Measurements from ENCODE around the gene LPAR1.

DNA sequence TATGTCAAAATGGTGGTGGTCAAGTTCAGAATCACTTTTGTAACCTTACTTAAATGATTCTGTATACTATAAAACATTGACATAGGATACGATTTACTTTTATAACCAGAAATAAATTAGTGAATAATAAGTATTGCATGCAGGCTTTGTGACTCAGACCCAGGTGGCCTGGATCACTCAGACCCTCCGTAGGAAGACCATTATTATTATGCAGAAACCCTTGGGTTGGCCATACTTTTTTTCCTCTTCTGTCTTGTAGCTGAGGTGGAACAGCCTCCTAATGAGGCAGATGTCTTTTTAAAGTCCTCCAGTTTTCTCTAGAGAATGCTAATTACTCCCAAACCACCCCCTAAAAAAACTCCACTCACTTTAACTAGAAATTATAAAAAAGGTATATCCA lies 121.9 kb downstream of the LPAR1 start:
- TF ChIP-seq, protein P1, sequence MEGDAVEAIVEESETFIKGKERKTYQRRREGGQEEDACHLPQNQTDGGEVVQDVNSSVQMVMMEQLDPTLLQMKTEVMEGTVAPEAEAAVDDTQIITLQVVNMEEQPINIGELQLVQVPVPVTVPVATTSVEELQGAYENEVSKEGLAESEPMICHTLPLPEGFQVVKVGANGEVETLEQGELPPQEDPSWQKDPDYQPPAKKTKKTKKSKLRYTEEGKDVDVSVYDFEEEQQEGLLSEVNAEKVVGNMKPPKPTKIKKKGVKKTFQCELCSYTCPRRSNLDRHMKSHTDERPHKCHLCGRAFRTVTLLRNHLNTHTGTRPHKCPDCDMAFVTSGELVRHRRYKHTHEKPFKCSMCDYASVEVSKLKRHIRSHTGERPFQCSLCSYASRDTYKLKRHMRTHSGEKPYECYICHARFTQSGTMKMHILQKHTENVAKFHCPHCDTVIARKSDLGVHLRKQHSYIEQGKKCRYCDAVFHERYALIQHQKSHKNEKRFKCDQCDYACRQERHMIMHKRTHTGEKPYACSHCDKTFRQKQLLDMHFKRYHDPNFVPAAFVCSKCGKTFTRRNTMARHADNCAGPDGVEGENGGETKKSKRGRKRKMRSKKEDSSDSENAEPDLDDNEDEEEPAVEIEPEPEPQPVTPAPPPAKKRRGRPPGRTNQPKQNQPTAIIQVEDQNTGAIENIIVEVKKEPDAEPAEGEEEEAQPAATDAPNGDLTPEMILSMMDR (conservative IDR thresholded peaks at IDR 0.05 in 1 of 2, IDR thresholded peaks at IDR 0.05 in 1 of 2; ENCODE audit: low read depth in 1 of 2, low read length in 2 of 2): no peak
- no peak for TF ChIP-seq EZH2 (IDR thresholded peaks at IDR 0.05; ENCODE audit: low read length, missing control alignments)

Data from fibroblast of lung (primary cell).